H1 (cell line): ENCODE results near the gene CLEC1A. TPM values are rescaled to one million over a fixed set of nuclear protein-coding genes. Genes with fewer than 3 reads are reported as not detected.

Experiments used
- CTCF ChIA-PET: fragments of 300-600 bp; sonication (Branson Sonifier 250); formaldehyde crosslinking; loops from one replicate; lab custom pipeline; 2021; ENCODE audit not compliant: partially characterized antibody; lab: Charles Lee
- POLR2A ChIA-PET: fragments of 300-600 bp; sonication (Branson Sonifier 250); formaldehyde crosslinking; loops from one replicate; lab custom pipeline; 2021; ENCODE audit warnings: inconsistent platforms; ENCODE audit not compliant: partially characterized antibody; lab: Charles Lee
- DNase-seq, 2 experiments: peaks; one replicate each; pipeline versions ENCODE4 v3.0.0 to v3.0.0-alpha.2; 2010 to 2022; ENCODE audit warnings: low spot score in 2 of 2, low read depth in 1 of 2, mixed read lengths in 1 of 2
- FAIRE-seq: peaks from 2 replicates; lab custom pipeline; 2011; peaks lifted over from hg19 to GRCh38; lab: Jason Lieb, UNC
- H2AFZ ChIP-seq: 2 replicates; pipeline ENCODE4 v1.8.1; 2012; ENCODE audit warnings: low read length, inconsistent platforms
- H2AK5ac ChIP-seq: 2 replicates; pipeline ENCODE4 v1.6.1; 2013; ENCODE audit warnings: low read depth, low read length
- H2BK120ac ChIP-seq: replicated peaks from 2 replicates; pipeline ENCODE3; 2013; ENCODE audit warnings: low read depth, low read length, inconsistent platforms
- H2BK12ac ChIP-seq: 2 replicates; pipeline ENCODE4 v1.6.1; 2013; ENCODE audit warnings: low read depth, low read length
- H2BK15ac ChIP-seq: 2 replicates; pipeline ENCODE4 v1.6.1; 2013; ENCODE audit warnings: low read length
- H2BK20ac ChIP-seq: 2 replicates; pipeline ENCODE4 v1.6.1; 2013; ENCODE audit warnings: low read length
- H2BK5ac ChIP-seq: 2 replicates; pipeline ENCODE4 v1.6.1; 2013; ENCODE audit warnings: low read depth, low read length
- H3K14ac ChIP-seq: 2 replicates; pipeline ENCODE4 v1.6.1; 2013; ENCODE audit warnings: inconsistent platforms; ENCODE audit not compliant: insufficient read length
- H3K18ac ChIP-seq: 2 replicates; pipeline ENCODE4 v1.6.1; 2013; ENCODE audit warnings: low read length; ENCODE audit errors: extremely low read depth
- H3K23ac ChIP-seq: 2 replicates; pipeline ENCODE4 v1.6.1; 2013; ENCODE audit warnings: inconsistent platforms; ENCODE audit not compliant: insufficient read length
- H3K23me2 ChIP-seq: 2 replicates; pipeline ENCODE4 v1.6.1; 2013; ENCODE audit warnings: low read depth, low read length
- H3K27ac ChIP-seq: 2 replicates; pipeline ENCODE4 v1.6.1; 2011; ENCODE audit warnings: low read depth, low read length, inconsistent platforms
- H3K27me3 ChIP-seq, 4 experiments: replicated peaks in 1 of 4; 1 replicate in 1 of 4; 2 replicates in 3 of 4; pipeline versions ENCODE4 v1.6.1 to v1.8.1; 2011 to 2013; ENCODE audit warnings: low read length in 3 of 4, mild to moderate bottlenecking in 3 of 4, inconsistent platforms in 2 of 4, mixed read lengths in 2 of 4, moderate library complexity in 1 of 4; ENCODE audit not compliant: control insufficient read depth in 3 of 4, insufficient read depth in 3 of 4; ENCODE audit errors: extremely low read depth in 1 of 4
- H3K36me3 ChIP-seq, 4 experiments: 2 replicates each; pipeline versions ENCODE4 v1.6.1 to v1.8.1; 2011 to 2013; ENCODE audit warnings: mild to moderate bottlenecking in 4 of 4, low read length in 3 of 4, moderate library complexity in 2 of 4, control low read depth in 1 of 4, inconsistent platforms in 1 of 4; ENCODE audit not compliant: insufficient read depth in 4 of 4, control insufficient read depth in 2 of 4
- H3K4ac ChIP-seq: replicated peaks from 2 replicates; pipeline ENCODE3; 2013; ENCODE audit warnings: low read length, low read depth, mixed read lengths, inconsistent platforms; ENCODE audit not compliant: insufficient read length
- H3K4me1 ChIP-seq, 4 experiments: replicated peaks in 1 of 4; 1 replicate in 1 of 4; 2 replicates in 3 of 4; pipeline versions ENCODE4 v1.6.1 to v1.8.1; 2011 to 2013; ENCODE audit warnings: low read length in 3 of 4, inconsistent platforms in 2 of 4, mixed read lengths in 1 of 4; ENCODE audit not compliant: insufficient read depth in 4 of 4, control insufficient read depth in 3 of 4
- H3K4me2 ChIP-seq, 2 experiments: 2 replicates each; pipeline versions ENCODE4 v1.6.1 to v1.8.1; 2011 to 2013; ENCODE audit warnings: low read depth in 2 of 2, low read length in 2 of 2, control low read depth in 1 of 2, inconsistent platforms in 1 of 2, mild to moderate bottlenecking in 1 of 2; ENCODE audit not compliant: insufficient read depth in 1 of 2
- H3K4me3 ChIP-seq, 4 experiments: fragments of 200-600, 300-600 bp in 1 of 4; sonication (generic), shearing (Covaris generic), sonication (Bioruptor Twin) in 1 of 4; 2 replicates each; pipeline versions ENCODE4 v1.5.1 to v1.8.1; 2011 to 2016; ENCODE audit warnings: low read length in 4 of 4, low read depth in 3 of 4, control low read depth in 2 of 4, inconsistent platforms in 2 of 4, mild to moderate bottlenecking in 2 of 4, mixed read lengths in 1 of 4, moderate library complexity in 1 of 4; ENCODE audit not compliant: insufficient read depth in 2 of 4; ENCODE audit errors: extremely low read depth in 1 of 4
- H3K56ac ChIP-seq: replicated peaks from 2 replicates; pipeline ENCODE3; 2013; ENCODE audit warnings: low read depth, mild to moderate bottlenecking, mixed read lengths, low read length, inconsistent platforms; ENCODE audit not compliant: insufficient read length
- H3K79me1 ChIP-seq: 2 replicates; pipeline ENCODE4 v1.6.1; 2013; ENCODE audit warnings: low read depth, low read length, control low read depth
- H3K79me2 ChIP-seq, 2 experiments: 2 replicates each; pipeline versions ENCODE4 v1.6.1 to v1.8.1; 2012 to 2013; ENCODE audit warnings: low read length in 2 of 2, mild to moderate bottlenecking in 2 of 2, inconsistent platforms in 1 of 2; ENCODE audit not compliant: insufficient read depth in 2 of 2, control insufficient read depth in 1 of 2
- H3K9ac ChIP-seq, 4 experiments: replicated peaks in 1 of 4; 1 replicate in 1 of 4; 2 replicates in 3 of 4; pipeline versions ENCODE4 v1.6.1 to v1.8.1; 2011 to 2013; ENCODE audit warnings: low read depth in 3 of 4, low read length in 3 of 4, control low read depth in 2 of 4, mild to moderate bottlenecking in 2 of 4, moderate library complexity in 2 of 4, inconsistent platforms in 1 of 4; ENCODE audit errors: extremely low read depth in 1 of 4
- H3K9me3 ChIP-seq, 2 experiments: 2 replicates each; pipeline versions ENCODE4 v1.6.1 to v1.8.1; 2012 to 2013; ENCODE audit warnings: mild to moderate bottlenecking in 2 of 2, moderate library complexity in 2 of 2, control low read depth in 1 of 2, inconsistent platforms in 1 of 2, low read depth in 1 of 2, low read length in 1 of 2, mixed read lengths in 1 of 2; ENCODE audit not compliant: insufficient read depth in 2 of 2
- H4K20me1 ChIP-seq, 2 experiments: replicated peaks in 1 of 2; 2 replicates each; pipeline versions ENCODE3 to v1.8.1; 2011 to 2013; ENCODE audit warnings: inconsistent platforms in 2 of 2, low read length in 2 of 2, mild to moderate bottlenecking in 1 of 2; ENCODE audit not compliant: insufficient read depth in 2 of 2, control insufficient read depth in 1 of 2
- H4K5ac ChIP-seq: 2 replicates; pipeline ENCODE4 v1.6.1; 2013; ENCODE audit warnings: low read length, low read depth, mixed read lengths, inconsistent platforms; ENCODE audit not compliant: insufficient read length
- H4K8ac ChIP-seq: 2 replicates; pipeline ENCODE4 v1.8.0; 2013; ENCODE audit warnings: mild to moderate bottlenecking, moderate library complexity, low read length, inconsistent platforms; ENCODE audit not compliant: insufficient read depth; ENCODE audit errors: extremely low read depth
- H4K91ac ChIP-seq: replicated peaks from 2 replicates; pipeline ENCODE3; 2013; ENCODE audit warnings: low read length, mixed read lengths, inconsistent platforms; ENCODE audit not compliant: insufficient read length
- BCL11A ChIP-seq, 2 experiments: IDR thresholded peaks; one replicate each; pipeline ENCODE4 v1.6.1; 2011; ENCODE audit warnings: low read depth in 2 of 2, low read length in 2 of 2, mild to moderate bottlenecking in 2 of 2
- BRCA1 ChIP-seq: IDR thresholded peaks from 2 replicates; pipeline ENCODE4 v1.6.1; 2012; ENCODE audit warnings: low read depth, low read length, improper control_type of control experiment
- CREB1 ChIP-seq: IDR thresholded peaks from 2 replicates; pipeline ENCODE4 v1.6.1; 2012; ENCODE audit warnings: inconsistent platforms
- EP300 ChIP-seq, 2 experiments: IDR thresholded peaks; 1 replicate in 1 of 2; 2 replicates in 1 of 2; pipeline ENCODE4 v1.6.1; 2011 to 2012; ENCODE audit warnings: low read depth in 2 of 2, low read length in 2 of 2, mild to moderate bottlenecking in 2 of 2, borderline replicate concordance in 1 of 2, inconsistent platforms in 1 of 2, moderate library complexity in 1 of 2
- FOSL1 ChIP-seq: IDR thresholded peaks from 2 replicates; pipeline ENCODE4 v1.6.1; 2011; ENCODE audit warnings: mild to moderate bottlenecking, low read depth, low read length, moderate library complexity; ENCODE audit not compliant: insufficient read depth
- GTF2F1 ChIP-seq: IDR thresholded peaks from 2 replicates; pipeline ENCODE4 v1.6.1; 2012; ENCODE audit warnings: low read depth, low read length, improper control_type of control experiment, borderline replicate concordance
- JUN ChIP-seq: IDR thresholded peaks from 2 replicates; pipeline ENCODE4 v1.6.1; 2011; ENCODE audit warnings: low read depth, mild to moderate bottlenecking, improper control_type of control experiment, low read length
- KDM4A ChIP-seq: IDR thresholded peaks from one replicate; pipeline ENCODE4 v1.7.1; 2012; ENCODE audit warnings: low read depth, mild to moderate bottlenecking, moderate library complexity, low read length, inconsistent platforms; ENCODE audit not compliant: severe bottlenecking
- RFX5 ChIP-seq: IDR thresholded peaks from 2 replicates; pipeline ENCODE4 v1.6.1; 2011; ENCODE audit warnings: low read depth, low read length, improper control_type of control experiment, borderline replicate concordance
- RNF2 ChIP-seq: fragments of 200-900, 300-1000 bp; sonication (generic); IDR thresholded peaks from 2 replicates; pipeline ENCODE4 v1.7.1; 2016; ENCODE audit warnings: borderline replicate concordance, low read depth, mild to moderate bottlenecking, antibody characterized with exemption, low read length; ENCODE audit not compliant: poor library complexity, severe bottlenecking; ENCODE audit errors: missing control alignments
- SIN3A ChIP-seq, 2 experiments: IDR thresholded peaks in 1 of 2; conservative IDR thresholded peaks in 1 of 2; 2 replicates each; pipeline ENCODE4 v1.6.1; 2011 to 2012; ENCODE audit warnings: low read length in 2 of 2, improper control_type of control experiment in 1 of 2, low read depth in 1 of 2, mild to moderate bottlenecking in 1 of 2
- SIX5 ChIP-seq: IDR thresholded peaks from 2 replicates; pipeline ENCODE4 v1.6.1; 2011; ENCODE audit warnings: mild to moderate bottlenecking, low read depth, low read length
- SP2 ChIP-seq: IDR thresholded peaks from 2 replicates; pipeline ENCODE4 v1.6.1; 2012; ENCODE audit warnings: mild to moderate bottlenecking, low read length, inconsistent platforms
- TCF12 ChIP-seq: IDR thresholded peaks from 2 replicates; pipeline ENCODE4 v1.6.1; 2011; ENCODE audit warnings: low read depth, mild to moderate bottlenecking, low read length
- YY1 ChIP-seq: IDR thresholded peaks from 2 replicates; pipeline ENCODE4 v1.6.1; 2011; ENCODE audit warnings: low read depth, mild to moderate bottlenecking, low read length
- WGBS, 2 experiments: shearing (Covaris generic) in 1 of 2; methylation state at CpG; one replicate each; pipeline versions ENCODE4 v1.1.6 to v1.1.7; 2013 to 2015; ENCODE audit warnings: low lambda C conversion rate in 2 of 2, mixed read lengths in 2 of 2, inconsistent platforms in 1 of 2, low coverage in 1 of 2, missing lambda C conversion rate in 1 of 2; ENCODE audit not compliant: insufficient replicate concordance in 2 of 2, insufficient coverage in 1 of 2, insufficient read length in 1 of 2; ENCODE audit errors: extremely low coverage in 1 of 2, missing lambda C conversion rate in 1 of 2; 5-methylcytosine and 5-hydroxymethylcytosine counted together
- polyA plus RNA-seq, 7 experiments: library from polyadenylated mRNA; depleted of rRNA in 3 of 7; stranded (reverse) in 5 of 7; unstranded in 2 of 7; fragments of >200 nt in 5 of 7; fragments of 200-250 nt in 2 of 7; gene quantifications; 1 replicate in 5 of 7; 2 replicates in 1 of 7; 4 replicates in 1 of 7; pipeline versions ENCODE4 v1.2.1 to v1.2.3, GENCODE V29; 2011 to 2013; ENCODE audit warnings: missing spikeins in 2 of 7, mixed read lengths in 2 of 7
- total RNA-seq: library from RNA; stranded (reverse); fragmentation: NEBNext Ultra II Directional; extraction: Animal tissue kit (Norgen Biotek cat#: 25700); gene quantifications from 2 replicates; pipeline ENCODE4 v1.2.1, GENCODE V29; 2021

CLEC1A gene
- total and polyA plus RNA-seq, 2 of the 8 experiments (the other 6 are each of a cell fraction or from before 2014, with no cell fraction given), result 0.20 TPM; not detected in 1

DNA sequence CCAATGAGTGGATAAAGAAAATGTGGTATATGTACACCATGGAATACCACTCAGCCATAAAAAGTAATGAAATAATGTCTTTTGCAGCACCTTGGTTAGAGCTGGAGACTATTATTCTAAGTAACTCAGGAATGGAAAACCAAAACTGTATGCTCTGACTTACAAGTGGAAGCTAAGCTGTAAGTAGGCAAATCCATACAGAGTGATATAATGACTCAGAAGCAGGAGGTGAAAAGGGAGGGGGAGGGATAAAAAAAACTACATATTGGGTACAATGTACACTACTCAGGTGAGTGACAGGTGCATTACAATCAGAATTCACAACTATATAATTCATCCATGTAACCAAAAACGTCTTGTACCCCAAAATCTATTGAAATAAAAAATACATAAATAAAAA, 15.1 kb upstream of the CLEC1A start:
- Histone ChIP-seq H4K5ac (no peak overlapping the region), H4K20me1 (no peaks in the 10 kb centered on the region), H4K8ac (no peak overlapping the region), H3K4me3 (no peak overlapping the region), H2BK120ac (no peak overlapping the region), H3K14ac (no peak overlapping the region), H4K91ac (no peak overlapping the region), H3K4me1 (no peaks in the 10 kb centered on the region), H2BK15ac (no peak overlapping the region), H3K18ac (no peak overlapping the region), H3K36me3 (no peaks in the 10 kb centered on the region; a peak in 1 of 8 replicates), H3K23me2 (no peaks in the 10 kb centered on the region), H3K4me2 (no peak overlapping the region), H3K79me1 (no peaks in the 10 kb centered on the region), H3K79me2 (no peaks in the 10 kb centered on the region), H2BK12ac (no peak overlapping the region), H3K56ac (no peak overlapping the region), H2AK5ac (no peak overlapping the region), H3K27ac (no peak overlapping the region), H3K27me3 (no peaks in the 10 kb centered on the region), H2BK5ac (no peak overlapping the region), H2BK20ac (no peak overlapping the region), H3K23ac (no peak overlapping the region), H2AFZ (no peak overlapping the region), H3K9me3 (peaks cover 0 to 4% of the 10 kb centered on the region in 2 experiments; a peak in 1 of 4 replicates), H3K9ac (no peak overlapping the region), H3K4ac (no peak overlapping the region)
- FAIRE-seq (no peak), DNase-seq (no peak)
- POLR2A ChIA-PET, result no interaction called here
- CTCF ChIA-PET, result interaction anchor here (1.3 to 1.8 kb wide), 2 partner anchors 76 to 79 kb away, joined by 4 read pairs; no protein-coding TSS in a partner anchor
- WGBS, 2 experiments, result 67% methylated on average over 1 of the region's 1 CpG; no CpG with 5 or more reads in 1 of the 2 experiments
- no peak for TF ChIP-seq EP300 (IDR thresholded peaks at IDR 0.05; ENCODE audit: borderline replicate concordance in 1 of 2, low read depth in 2 of 2, low read length in 2 of 2)
- TF ChIP-seq SIN3A (conservative IDR thresholded peaks at IDR 0.05 in 1 of 2, IDR thresholded peaks at IDR 0.05 in 1 of 2; ENCODE audit: low read depth in 1 of 2, low read length in 2 of 2), result no peak
- TF ChIP-seq SIX5, result no peak
- no peak for TF ChIP-seq TCF12
- TF ChIP-seq JUN, result no peak
- TF ChIP-seq KDM4A, result no peak
- TF ChIP-seq GTF2F1, result no peak
- TF ChIP-seq RNF2, result no peak
- TF ChIP-seq BCL11A (IDR thresholded peaks at IDR 0.05; ENCODE audit: low read depth in 2 of 2, low read length in 2 of 2), result no peak
- TF ChIP-seq YY1, result no peak
- TF ChIP-seq RFX5, result no peak
- TF ChIP-seq FOSL1, result no peak
- TF ChIP-seq SP2, result no peak
- no peak for TF ChIP-seq CREB1
- no peak for TF ChIP-seq BRCA1
